OCI-LY1 (cell line): Measurements from ENCODE around the gene GALNT17.
"Not testable (repeated sequence)": the region's sequence is repeated elsewhere in the genome, so short reads cannot be mapped to it uniquely, and the experiment has no call there.

Experiments used
- H2AFZ ChIP-seq: fragments of 200-600 bp; sonication (generic), shearing (Covaris generic); 2 replicates; pipeline ENCODE4 v1.6.0; 2014; ENCODE audit warnings: antibody characterized with exemption, mild to moderate bottlenecking, low read length
- H3F3A ChIP-seq: fragments of 200-600 bp; sonication (generic), shearing (Covaris generic); 2 replicates; pipeline ENCODE4 v1.6.0; 2014; ENCODE audit warnings: mild to moderate bottlenecking, antibody characterized with exemption, low read length, moderate library complexity; ENCODE audit not compliant: insufficient read depth
- H3K27ac ChIP-seq: fragments of 200-600 bp; sonication (generic); 2 replicates; pipeline ENCODE4 v1.5.1; 2014; ENCODE audit warnings: low read length, mixed run types, mild to moderate bottlenecking, low read depth; ENCODE audit not compliant: poor library complexity, severe bottlenecking
- H3K27me3 ChIP-seq: fragments of 200-600 bp; sonication (generic); 2 replicates; pipeline ENCODE4 v1.6.0; 2014; ENCODE audit warnings: antibody characterized with exemption, mild to moderate bottlenecking, low read length, moderate library complexity; ENCODE audit not compliant: insufficient read depth
- H3K36me3 ChIP-seq: fragments of 200-600 bp; sonication (generic); 2 replicates; pipeline ENCODE4 v1.6.1; 2014; ENCODE audit warnings: mild to moderate bottlenecking, antibody characterized with exemption, low read length, moderate library complexity, mixed read lengths; ENCODE audit not compliant: insufficient read depth
- H3K4me1 ChIP-seq: fragments of 200-600 bp; sonication (generic); 2 replicates; pipeline ENCODE4 v1.5.1; 2014; ENCODE audit warnings: mild to moderate bottlenecking, low read length, moderate library complexity; ENCODE audit not compliant: insufficient read depth, severe bottlenecking
- H3K4me2 ChIP-seq: fragments of 200-600 bp; sonication (generic), shearing (Covaris generic); 2 replicates; pipeline ENCODE4 v1.6.1; 2014; ENCODE audit warnings: low read length
- H3K4me3 ChIP-seq: fragments of 200-600 bp; sonication (generic); 2 replicates; pipeline ENCODE4 v1.5.1; 2014; ENCODE audit warnings: low read length, low read depth, mild to moderate bottlenecking, mixed read lengths; ENCODE audit not compliant: poor library complexity, severe bottlenecking
- H3K79me2 ChIP-seq: fragments of 200-600 bp; shearing (Covaris generic); 2 replicates; pipeline ENCODE4 v1.6.1; 2016; ENCODE audit warnings: mixed run types, low read length, mixed read lengths; ENCODE audit not compliant: insufficient read depth
- H3K9ac ChIP-seq: fragments of 200-600 bp; sonication (generic), shearing (Covaris generic); 2 replicates; pipeline ENCODE4 v1.6.1; 2014; ENCODE audit warnings: mild to moderate bottlenecking, low read length, mixed read lengths
- H3K9me2 ChIP-seq: fragments of 200-600 bp; sonication (generic), shearing (Covaris generic); 2 replicates; pipeline ENCODE4 v1.6.1; 2014; ENCODE audit warnings: low read depth, mild to moderate bottlenecking, low read length, mixed read lengths
- H3K9me3 ChIP-seq: fragments of 200-600 bp; shearing (Covaris generic); 2 replicates; pipeline ENCODE4 v1.6.1; 2014; ENCODE audit warnings: low read length, mixed read lengths
- H4K20me1 ChIP-seq: fragments of 200-600 bp; sonication (generic), shearing (Covaris generic); 2 replicates; pipeline ENCODE4 v1.6.0; 2016; ENCODE audit warnings: mild to moderate bottlenecking, low read length; ENCODE audit not compliant: insufficient read depth
- CTCF ChIP-seq: fragments of 200-600 bp; sonication (generic), shearing (Covaris generic); IDR thresholded peaks from 2 replicates; pipeline ENCODE4 v1.5.1; 2017; ENCODE audit warnings: mild to moderate bottlenecking, antibody characterized with exemption, low read length, moderate library complexity, mixed read lengths
- EZH2 ChIP-seq: fragments of 200-600 bp; sonication (generic), shearing (Covaris generic); IDR thresholded peaks from 2 replicates; pipeline ENCODE4 v1.8.0; 2017; ENCODE audit warnings: borderline replicate concordance, mixed run types, mild to moderate bottlenecking, antibody characterized with exemption, low read length, moderate library complexity, mixed read lengths

GALNT17 gene

GRCh38 chr7:71261066-71261465, 129.1 kb downstream of the GALNT17 start:
- Histone ChIP-seq H3K9ac (no peak overlapping the region), H3K27me3 (no peaks in the 10 kb centered on the region), H3K9me3 (peaks cover 4% of the 10 kb centered on the region; the same call in 1 of the 2 replicates), H3K4me2 (no peak overlapping the region), H2AFZ (no peak overlapping the region), H3K79me2 (no peaks in the 10 kb centered on the region), H3K4me3 (no peak overlapping the region), H3K9me2 (no peaks in the 10 kb centered on the region), H3K27ac (no peak overlapping the region), H3F3A (no peaks in the 10 kb centered on the region), H3K36me3 (no peaks in the 10 kb centered on the region), H4K20me1 (no peaks in the 10 kb centered on the region), H3K4me1 (no peaks in the 10 kb centered on the region)
- TF ChIP-seq EZH2 (no peak), CTCF (no peak)

GRCh38 chr7:71262834-71263233, 130.9 kb downstream of the GALNT17 start:
- not testable (repeated sequence) for H3K4me1 ChIP-seq, H3K27ac ChIP-seq, H2AFZ ChIP-seq, H3K36me3 ChIP-seq, H3K4me2 ChIP-seq, H3F3A ChIP-seq, H3K9me2 ChIP-seq, H3K9ac ChIP-seq, H3K79me2 ChIP-seq, H4K20me1 ChIP-seq, H3K4me3 ChIP-seq, H3K9me3 ChIP-seq, H3K27me3 ChIP-seq

- Histone ChIP-seq H3K9me3 (no peaks in the 10 kb centered on the region), H3K36me3 (no peaks in the 10 kb centered on the region), H3K27me3 (no peaks in the 10 kb centered on the region), H3K27ac (no peak overlapping the region), H2AFZ (no peak overlapping the region), H4K20me1 (no peaks in the 10 kb centered on the region), H3F3A (no peaks in the 10 kb centered on the region), H3K9ac (no peak overlapping the region), H3K79me2 (no peaks in the 10 kb centered on the region), H3K9me2 (no peaks in the 10 kb centered on the region), H3K4me1 (no peaks in the 10 kb centered on the region), H3K4me3 (no peak overlapping the region), H3K4me2 (no peak overlapping the region)
- TF ChIP-seq CTCF, result no peak
- no peak for TF ChIP-seq EZH2
Observed at GRCh38 chr7:71264005-71264404, 132.1 kb downstream of the GALNT17 start.

- no peak overlapping the region for H2AFZ ChIP-seq
- H3K4me2 ChIP-seq, result no peak overlapping the region
- H3K9me3 ChIP-seq, result no peaks in the 10 kb centered on the region
- H3K9me2 ChIP-seq, result no peaks in the 10 kb centered on the region
- H3K27me3 ChIP-seq, result no peaks in the 10 kb centered on the region
- H3K9ac ChIP-seq, result no peak overlapping the region
- no peaks in the 10 kb centered on the region for H3K79me2 ChIP-seq
- H3K4me3 ChIP-seq, result no peak overlapping the region
- H3K36me3 ChIP-seq, result no peaks in the 10 kb centered on the region
- H3K4me1 ChIP-seq, result no peaks in the 10 kb centered on the region
- H3K27ac ChIP-seq, result no peak overlapping the region
- H3F3A ChIP-seq, result no peaks in the 10 kb centered on the region
- no peak for TF ChIP-seq EZH2
- TF ChIP-seq CTCF, result no peak
- no peaks in the 10 kb centered on the region for H4K20me1 ChIP-seq
Observed at GRCh38 chr7:71266912-71267311, 135.0 kb downstream of the GALNT17 start.
